Measurements from ENCODE around the gene PRPS1. TPM values are rescaled to one million over a fixed set of nuclear protein-coding genes. Genes with fewer than 3 reads are reported as not detected.

PRPS1 gene
- total and polyA plus RNA-seq, 9 of the 15 experiments (the other 6 are each of a cell fraction or from before 2014, with no cell fraction given) = 47.8 to 175 (median 79.6) TPM

DNA sequence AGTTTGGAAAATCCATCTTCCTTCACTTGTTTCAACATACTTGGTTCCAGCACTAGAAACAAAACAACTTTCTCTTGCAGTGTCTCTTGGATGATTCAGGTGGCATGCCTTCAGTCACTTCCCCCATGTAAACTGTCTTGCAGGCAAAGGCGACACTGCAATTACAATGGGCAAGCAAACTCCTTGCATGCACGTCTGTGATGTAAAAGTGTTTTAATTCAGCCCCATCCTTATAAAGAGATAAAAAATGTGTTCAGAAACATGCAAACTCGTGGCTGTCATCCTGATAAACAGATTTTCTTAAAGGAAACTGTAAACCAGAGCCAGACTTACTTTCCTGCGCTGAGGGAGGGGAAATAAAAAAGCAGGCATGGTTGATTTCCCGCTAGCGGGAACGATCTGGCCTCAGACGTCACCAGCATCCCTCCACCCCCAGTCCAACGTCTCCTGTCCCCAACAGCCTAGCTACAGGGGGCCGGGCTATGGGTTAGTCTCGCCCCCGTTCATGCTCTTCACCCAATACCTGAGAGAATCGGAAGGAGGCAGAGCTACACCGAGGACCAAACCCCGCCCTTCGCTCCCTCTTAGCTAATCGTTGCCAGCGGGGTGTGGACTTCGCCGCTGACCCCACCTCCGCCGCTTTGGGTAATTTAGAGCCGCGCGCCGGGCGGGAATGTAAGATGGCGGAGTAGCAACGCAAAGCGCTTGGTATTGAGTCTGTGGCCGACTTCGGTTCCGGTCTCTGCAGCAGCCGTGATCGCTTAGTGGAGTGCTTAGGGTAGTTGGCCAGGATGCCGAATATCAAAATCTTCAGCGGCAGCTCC lies at the start of gene PRPS1 (continued):
- TF ChIP-seq BDP1 (IDR thresholded peaks at IDR 0.05; ENCODE audit: insufficient read depth, insufficient read length) = no peak
- TF ChIP-seq, protein P1, sequence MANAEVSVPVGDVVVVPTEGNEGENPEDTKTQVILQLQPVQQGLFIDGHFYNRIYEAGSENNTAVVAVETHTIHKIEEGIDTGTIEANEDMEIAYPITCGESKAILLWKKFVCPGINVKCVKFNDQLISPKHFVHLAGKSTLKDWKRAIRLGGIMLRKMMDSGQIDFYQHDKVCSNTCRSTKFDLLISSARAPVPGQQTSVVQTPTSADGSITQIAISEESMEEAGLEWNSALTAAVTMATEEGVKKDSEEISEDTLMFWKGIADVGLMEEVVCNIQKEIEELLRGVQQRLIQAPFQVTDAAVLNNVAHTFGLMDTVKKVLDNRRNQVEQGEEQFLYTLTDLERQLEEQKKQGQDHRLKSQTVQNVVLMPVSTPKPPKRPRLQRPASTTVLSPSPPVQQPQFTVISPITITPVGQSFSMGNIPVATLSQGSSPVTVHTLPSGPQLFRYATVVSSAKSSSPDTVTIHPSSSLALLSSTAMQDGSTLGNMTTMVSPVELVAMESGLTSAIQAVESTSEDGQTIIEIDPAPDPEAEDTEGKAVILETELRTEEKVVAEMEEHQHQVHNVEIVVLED (CRISPR knock-in tag; IDR thresholded peaks at IDR 0.05) = no peak
- TF ChIP-seq ZNF23 (CRISPR knock-in tag; IDR thresholded peaks at IDR 0.05) = no peak
- 0 out of 2 replicates have a peak, but pooled peaks have one; percentile 38 for TF ChIP-seq ZBTB40 (IDR thresholded peaks at IDR 0.05)
- no peak for TF ChIP-seq ZBTB40 (CRISPR knock-in tag; IDR thresholded peaks at IDR 0.05)
- TF ChIP-seq CREM (IDR thresholded peaks at IDR 0.05; ENCODE audit: low read depth) = peak; percentile 83
- TF ChIP-seq HNRNPLL (IDR thresholded peaks at IDR 0.05; ENCODE audit: low read depth, low read length, poor library complexity, severe bottlenecking) = peak; percentile 82
- peak; percentile 73 for TF ChIP-seq TEAD4 (IDR thresholded peaks at IDR 0.05; ENCODE audit: low read length)
- TF ChIP-seq TEAD4 (CRISPR knock-in tag; IDR thresholded peaks at IDR 0.05; ENCODE audit: borderline replicate concordance) = peak; percentile 41; the same call in 1 of the 2 replicates
- TF ChIP-seq NRF1 (conservative IDR thresholded peaks at IDR 0.05 in 1 of 2, IDR thresholded peaks at IDR 0.05 in 1 of 2) = peak; percentile 42 to 62
- TF ChIP-seq, protein P2, sequence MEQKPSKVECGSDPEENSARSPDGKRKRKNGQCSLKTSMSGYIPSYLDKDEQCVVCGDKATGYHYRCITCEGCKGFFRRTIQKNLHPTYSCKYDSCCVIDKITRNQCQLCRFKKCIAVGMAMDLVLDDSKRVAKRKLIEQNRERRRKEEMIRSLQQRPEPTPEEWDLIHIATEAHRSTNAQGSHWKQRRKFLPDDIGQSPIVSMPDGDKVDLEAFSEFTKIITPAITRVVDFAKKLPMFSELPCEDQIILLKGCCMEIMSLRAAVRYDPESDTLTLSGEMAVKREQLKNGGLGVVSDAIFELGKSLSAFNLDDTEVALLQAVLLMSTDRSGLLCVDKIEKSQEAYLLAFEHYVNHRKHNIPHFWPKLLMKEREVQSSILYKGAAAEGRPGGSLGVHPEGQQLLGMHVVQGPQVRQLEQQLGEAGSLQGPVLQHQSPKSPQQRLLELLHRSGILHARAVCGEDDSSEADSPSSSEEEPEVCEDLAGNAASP (IDR thresholded peaks at IDR 0.05) = no peak
- TF ChIP-seq ARID1B (IDR thresholded peaks at IDR 0.05) = no peak
- TF ChIP-seq FOXM1 (IDR thresholded peaks at IDR 0.05; ENCODE audit: low read depth) = no peak
- no peak for TF ChIP-seq FOXM1 (CRISPR knock-in tag; IDR thresholded peaks at IDR 0.05; ENCODE audit: low read depth)
- peak in 1 of 2 experiments; percentile 40; a peak in 1 of 4 replicates for TF ChIP-seq SRF (CRISPR knock-in tag; IDR thresholded peaks at IDR 0.05)
- TF ChIP-seq RBM25 (IDR thresholded peaks at IDR 0.05; ENCODE audit: low read depth, low read length, severe bottlenecking) = no peak
